Neural progenitor cell (in vitro differentiated cells): ENCODE data around the gene CP.

Experiments used
- CTCF ChIP-seq: fragments of 200-600 bp; sonication (generic); IDR thresholded peaks from 2 replicates; pipeline ENCODE4 v1.5.1; 2017; ENCODE audit warnings: antibody characterized with exemption, mild to moderate bottlenecking
- EZH2 ChIP-seq: fragments of 200-600 bp; sonication (generic); IDR thresholded peaks from 2 replicates; pipeline ENCODE4 v1.6.1; 2017; ENCODE audit warnings: antibody characterized with exemption, mild to moderate bottlenecking, moderate library complexity

DNA sequence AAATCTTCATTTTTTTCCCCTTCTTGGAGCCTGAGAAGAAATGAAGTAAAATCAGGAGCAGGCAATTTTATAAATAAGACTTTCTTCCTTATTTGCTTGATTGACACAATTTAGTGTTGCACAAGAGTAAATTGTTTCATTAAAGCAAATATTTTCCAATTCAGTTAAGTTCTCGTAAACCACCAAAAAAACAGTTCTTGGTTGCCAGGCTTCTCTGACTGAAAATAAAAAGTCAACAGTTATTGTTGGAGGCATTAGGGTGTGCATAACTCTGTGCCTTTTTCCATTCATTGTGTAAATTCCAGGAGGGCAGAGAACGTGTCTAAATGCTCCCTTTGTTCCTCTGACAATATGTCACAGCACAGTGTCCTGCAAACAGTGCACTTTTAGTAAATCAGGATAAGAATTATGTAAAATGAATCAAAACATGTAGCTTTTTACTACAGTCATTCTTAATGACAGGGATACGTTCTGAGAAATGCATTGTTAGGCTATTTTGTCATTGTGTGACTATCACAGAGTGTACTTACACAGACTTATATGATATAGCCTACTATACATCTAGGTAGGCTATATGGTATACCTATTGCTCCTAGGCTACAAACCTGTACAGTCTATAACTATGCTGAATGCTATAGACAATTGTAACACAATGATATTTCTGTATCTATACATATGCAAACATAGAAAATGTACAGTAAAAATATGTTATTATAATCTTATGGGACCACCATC is at the start of gene CP:
- no peak for TF ChIP-seq CTCF
- TF ChIP-seq EZH2 = no peak
